SK-MEL-5 (cell line): Measurements from ENCODE around the gene EPHA4. TPM values are rescaled to one million over a fixed set of nuclear protein-coding genes. Genes with fewer than 3 reads are reported as not detected.
A peak's percentile ranks its signal among the peaks of the same experiment; 100 is the strongest.

Source experiments
- DNase-seq: peaks from one replicate; pipeline ENCODE4 v3.0.0-alpha.2; 2016; ENCODE audit warnings: low read depth, low spot score
- in situ Hi-C: cut with HindIII; loops from 2 replicates; pipeline ENCODE4 v1.10.0; 2016; ENCODE audit warnings: low sequenced_read_pairs, high pct_unique_total_duplicates, low pct_unique_long_range_greater_than_20kb
- total RNA-seq: library from RNA; depleted of rRNA; stranded (reverse); fragments of >200 nt; shearing (Covaris generic); gene quantifications from 2 replicates; pipeline ENCODE4 v1.2.3, GENCODE V29; 2014

The EPHA4 gene
- total RNA-seq, 1 experiment from 2014 or later = 42.4 TPM

DNA sequence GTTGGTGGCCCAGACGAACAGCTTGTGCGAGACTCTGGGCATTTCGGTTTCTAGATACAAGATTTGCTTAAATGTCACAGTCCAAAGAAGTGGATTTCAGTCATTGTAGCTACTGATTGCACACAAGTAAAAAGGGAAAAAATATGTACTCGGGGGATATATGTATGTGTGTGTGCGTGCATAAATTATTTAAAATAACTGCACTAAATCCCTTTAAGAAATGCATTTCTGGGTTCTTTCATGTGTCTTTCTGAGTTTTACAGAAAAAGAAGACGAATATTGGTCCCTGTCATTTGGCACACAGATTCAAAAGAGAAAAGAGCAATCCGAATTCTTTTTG is 2.1 kb upstream of the EPHA4 start:
- no peak for DNase-seq
- in situ Hi-C loops = no loop called here

DNA sequence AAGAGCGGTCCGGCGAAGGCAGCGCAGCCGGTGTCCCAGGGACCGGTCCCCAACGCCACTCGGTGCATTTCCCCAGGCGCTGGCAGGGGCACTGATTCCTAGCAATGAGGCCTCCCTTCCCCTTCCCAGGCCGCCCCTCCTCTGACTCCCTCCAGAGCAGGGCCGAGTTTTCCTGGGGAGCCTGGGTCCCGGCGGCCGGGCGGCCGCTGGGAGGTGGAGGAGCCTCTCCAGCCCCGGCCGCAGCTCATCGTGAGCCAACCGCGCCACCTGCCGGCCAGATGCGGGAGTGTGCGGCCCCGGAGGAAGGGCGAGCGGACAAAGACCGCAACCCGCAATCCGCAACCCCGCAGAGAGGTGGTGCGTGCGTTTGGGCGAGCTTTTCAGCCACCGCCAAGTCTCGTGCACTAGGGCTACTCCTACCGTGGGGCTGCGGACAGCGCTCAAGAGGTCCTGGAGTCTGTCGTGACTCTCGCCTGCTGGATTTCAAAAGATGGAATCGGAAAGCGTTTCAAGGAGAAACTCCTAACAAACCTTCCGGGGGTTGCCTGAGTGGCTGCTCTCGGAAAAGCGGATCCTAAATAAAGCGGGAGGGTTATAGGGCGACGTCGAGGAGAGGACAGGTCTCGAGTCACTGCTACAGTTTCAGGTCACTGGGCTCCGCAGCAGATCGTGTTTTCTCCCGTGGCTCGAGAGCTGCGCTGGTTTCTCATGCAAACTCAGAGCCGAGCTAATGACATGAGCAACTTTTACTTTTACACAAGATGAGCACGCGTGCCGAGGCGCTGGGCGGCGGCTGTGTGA is 1.5 kb upstream of the EPHA4 start:
- in situ Hi-C loops = no loop called here
- peak; percentile 71 for DNase-seq

- DNase-seq = peak; percentile 44
- in situ Hi-C loops = no loop called here
Observed at GRCh38 chr2:221572821-221573429, 821 bp upstream of the EPHA4 start.

GRCh38 chr2:221571551-221572218 is 419 bp downstream of the EPHA4 start:
- in situ Hi-C loops = no loop called here
- peak; percentile 9 for DNase-seq

DNA sequence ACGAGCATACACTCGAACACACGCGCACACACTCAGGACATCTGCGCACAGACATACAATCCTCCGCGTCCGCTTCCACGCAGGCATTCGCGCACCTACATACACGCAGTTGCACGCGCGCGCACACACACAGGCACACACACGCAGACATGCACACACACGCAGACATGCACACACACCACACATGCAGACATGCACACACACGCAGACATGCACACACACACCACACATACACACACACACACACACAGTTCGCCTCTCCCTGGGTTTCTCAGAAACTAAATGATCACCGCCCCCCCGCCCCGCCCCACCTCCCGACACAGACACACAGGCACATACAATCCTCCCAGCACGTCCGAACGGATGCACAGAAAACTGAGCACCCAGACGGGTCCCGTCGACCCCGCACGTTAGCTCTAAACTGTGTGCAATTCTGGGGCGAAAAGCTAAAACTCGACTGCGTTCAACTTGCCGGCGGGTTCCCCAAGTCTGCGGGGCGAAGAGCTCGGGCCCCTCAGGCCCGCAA is 1.0 kb downstream of the EPHA4 start:
- no peak for DNase-seq
- in situ Hi-C loops = no loop called here

- peak; percentile 54 for DNase-seq
- in situ Hi-C loops = no loop called here
Observed at GRCh38 chr2:221570321-221570935, 1.7 kb downstream of the EPHA4 start.

GRCh38 chr2:221569871-221570270 is 2.2 kb downstream of the EPHA4 start:
- in situ Hi-C loops = no loop called here
- no peak for DNase-seq

DNA sequence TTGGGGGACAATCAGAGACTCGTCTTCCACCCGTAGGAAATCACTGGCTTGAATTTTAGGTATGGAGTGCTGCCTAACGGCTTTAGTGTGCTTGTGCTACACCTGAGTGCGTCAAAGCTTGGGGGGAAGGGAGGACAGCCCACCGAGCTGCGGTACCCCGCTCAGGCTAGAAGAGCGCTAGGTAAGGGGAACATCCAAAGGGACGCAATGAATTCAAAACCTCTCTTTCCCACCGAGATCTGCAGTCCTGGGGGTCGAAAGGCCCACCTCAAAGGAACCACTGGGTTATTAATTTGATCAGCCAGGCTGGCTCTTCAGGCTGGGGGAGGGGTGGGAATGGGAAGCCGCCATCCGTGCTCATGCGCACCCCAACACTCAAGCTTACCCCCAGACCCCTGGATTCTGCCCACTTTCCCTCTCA is 2.7 kb downstream of the EPHA4 start:
- no peak for DNase-seq
- in situ Hi-C loops = no loop called here

DNA sequence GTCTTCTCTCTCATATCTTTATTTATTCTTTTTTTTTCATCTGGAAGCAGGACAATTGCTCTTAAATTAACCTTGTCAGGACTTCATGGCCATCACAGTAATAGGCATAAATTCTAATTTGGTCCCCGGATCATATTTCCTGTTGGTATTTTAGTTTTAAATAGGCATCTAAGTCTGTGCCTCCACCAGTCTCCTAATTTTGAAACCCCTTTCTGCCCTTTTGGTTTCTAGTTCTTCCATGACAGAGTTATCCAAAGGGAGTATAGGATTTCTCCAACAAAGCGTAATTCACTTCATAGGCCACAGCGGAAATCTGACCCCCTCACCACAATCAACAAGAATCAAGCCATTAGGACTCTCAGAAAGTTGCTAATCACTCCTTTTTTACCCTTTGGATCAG is 3.8 kb downstream of the EPHA4 start:
- no peak for DNase-seq
- in situ Hi-C loops = no loop called here

DNA sequence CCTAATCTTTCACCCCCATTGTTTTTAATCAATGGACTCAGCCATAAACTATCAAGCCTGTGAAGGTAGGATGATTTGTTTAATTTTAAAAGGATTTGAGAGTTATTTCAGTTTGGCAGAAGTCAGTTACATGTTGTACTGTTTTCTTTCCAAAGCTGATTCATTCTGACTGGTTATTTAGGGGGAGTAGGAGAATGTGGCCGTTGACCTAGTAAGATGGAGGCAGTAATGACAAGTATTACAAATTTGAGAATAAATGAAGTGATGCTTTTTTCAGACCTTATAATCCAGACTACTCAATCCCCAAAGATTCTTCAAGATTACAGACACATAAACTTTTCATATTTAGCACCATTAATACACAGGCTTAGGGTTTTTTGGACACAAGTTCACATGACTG is 4.3 kb downstream of the EPHA4 start:
- no peak for DNase-seq
- in situ Hi-C loops = no loop called here

DNA sequence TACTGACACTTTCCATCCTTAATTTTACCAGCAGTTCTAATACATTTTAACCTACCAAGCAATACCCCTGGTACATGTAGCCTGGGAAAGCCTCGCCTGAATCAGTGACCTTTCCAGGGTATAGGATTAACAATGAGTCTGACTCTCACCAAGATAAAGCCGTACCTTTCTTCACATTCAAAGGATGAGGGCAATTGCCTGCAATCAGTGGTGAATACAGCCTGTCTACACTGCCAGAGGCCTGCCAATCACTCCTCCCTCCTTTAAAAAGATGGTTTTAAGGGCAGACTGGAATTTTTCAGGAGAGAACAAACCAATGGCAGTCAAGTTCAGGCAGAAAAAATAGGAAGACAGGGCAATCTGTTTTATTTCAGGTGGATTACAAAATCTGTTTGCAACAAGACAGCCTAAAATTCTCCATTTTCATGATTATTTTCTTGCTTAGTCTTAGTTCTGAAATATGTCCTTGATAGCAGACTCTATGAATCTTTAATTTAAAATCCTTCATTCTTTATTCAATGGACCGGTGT is 4.8 kb downstream of the EPHA4 start:
- in situ Hi-C loops = no loop called here
- no peak for DNase-seq

- in situ Hi-C loops = no loop called here
Observed at GRCh38 chr2:221563270-221563985, 8.7 kb downstream of the EPHA4 start.

GRCh38 chr2:221562226-221562625 is 9.9 kb downstream of the EPHA4 start:
- DNase-seq = no peak
- in situ Hi-C loops = no loop called here

More at GRCh38 chr2:221563270-221563985, 8.7 kb downstream of the EPHA4 start:
- no peak for DNase-seq

GRCh38 chr2:221561770-221562169 is 10.3 kb downstream of the EPHA4 start:
- in situ Hi-C loops = no loop called here
- no peak for DNase-seq

DNA sequence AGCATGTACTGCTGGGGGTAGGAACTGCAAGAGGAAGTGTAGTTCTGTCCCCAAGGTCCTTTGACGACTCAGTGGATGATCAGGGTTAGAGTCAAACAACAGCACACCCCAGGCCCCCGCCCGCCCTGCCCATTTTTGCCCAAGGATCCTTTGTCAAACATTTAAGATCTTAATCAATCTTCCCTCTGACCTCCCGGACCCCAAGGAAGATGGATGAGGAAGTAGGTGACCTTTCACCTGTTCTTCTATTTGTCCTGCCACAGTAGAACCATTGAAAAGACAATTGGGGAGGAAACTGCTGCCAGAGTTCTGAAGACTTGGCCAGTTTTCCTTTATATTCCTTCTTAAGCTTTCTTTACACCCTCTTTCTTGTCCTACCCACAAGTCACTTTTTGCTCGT is 12.1 kb downstream of the EPHA4 start:
- no peak for DNase-seq
- in situ Hi-C loops = no loop called here

DNA sequence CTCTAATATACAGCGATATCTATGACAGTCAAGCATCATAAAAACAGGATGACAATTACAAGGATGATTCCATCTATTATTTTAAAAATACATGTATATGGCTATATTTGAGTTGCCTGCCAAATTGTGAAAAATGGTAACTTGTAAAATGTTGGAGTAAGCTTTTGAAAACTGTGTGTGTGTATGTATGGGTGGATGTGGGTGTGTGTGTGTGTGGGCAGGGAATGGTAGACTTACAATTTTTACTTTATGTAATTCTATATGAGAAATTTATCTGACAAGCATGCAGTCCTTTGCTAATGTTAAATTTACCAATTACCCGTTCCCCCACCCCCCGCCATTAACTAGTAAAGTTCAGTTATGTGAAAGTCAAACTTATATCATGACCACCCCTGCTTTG is 14.0 kb downstream of the EPHA4 start:
- no peak for DNase-seq
- in situ Hi-C loops = no loop called here

DNA sequence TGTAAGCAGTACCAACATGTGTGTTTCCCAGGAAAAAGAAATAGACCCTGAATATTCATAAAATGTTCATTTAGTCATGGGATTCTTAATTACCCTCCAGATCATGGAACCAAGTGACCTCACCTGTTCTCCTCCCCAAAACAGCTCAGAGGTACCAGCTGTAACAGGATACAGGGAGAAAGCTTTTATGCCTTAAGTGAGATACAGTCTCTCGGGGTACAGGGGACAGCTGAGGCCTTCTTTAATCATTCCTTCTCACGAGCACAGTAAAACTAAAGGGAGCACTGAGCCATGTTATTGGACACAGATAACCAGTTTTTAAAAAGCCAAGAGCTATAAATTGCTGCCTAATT is 16.6 kb downstream of the EPHA4 start:
- no peak for DNase-seq
- in situ Hi-C loops = no loop called here
